ENCODE data around the gene TCHHL1.

- TF ChIP-seq, protein P1, sequence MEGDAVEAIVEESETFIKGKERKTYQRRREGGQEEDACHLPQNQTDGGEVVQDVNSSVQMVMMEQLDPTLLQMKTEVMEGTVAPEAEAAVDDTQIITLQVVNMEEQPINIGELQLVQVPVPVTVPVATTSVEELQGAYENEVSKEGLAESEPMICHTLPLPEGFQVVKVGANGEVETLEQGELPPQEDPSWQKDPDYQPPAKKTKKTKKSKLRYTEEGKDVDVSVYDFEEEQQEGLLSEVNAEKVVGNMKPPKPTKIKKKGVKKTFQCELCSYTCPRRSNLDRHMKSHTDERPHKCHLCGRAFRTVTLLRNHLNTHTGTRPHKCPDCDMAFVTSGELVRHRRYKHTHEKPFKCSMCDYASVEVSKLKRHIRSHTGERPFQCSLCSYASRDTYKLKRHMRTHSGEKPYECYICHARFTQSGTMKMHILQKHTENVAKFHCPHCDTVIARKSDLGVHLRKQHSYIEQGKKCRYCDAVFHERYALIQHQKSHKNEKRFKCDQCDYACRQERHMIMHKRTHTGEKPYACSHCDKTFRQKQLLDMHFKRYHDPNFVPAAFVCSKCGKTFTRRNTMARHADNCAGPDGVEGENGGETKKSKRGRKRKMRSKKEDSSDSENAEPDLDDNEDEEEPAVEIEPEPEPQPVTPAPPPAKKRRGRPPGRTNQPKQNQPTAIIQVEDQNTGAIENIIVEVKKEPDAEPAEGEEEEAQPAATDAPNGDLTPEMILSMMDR (IDR thresholded peaks at IDR 0.05; ENCODE audit: insufficient read depth, low read length), result no peak
- no peak for TF ChIP-seq GABPA (IDR thresholded peaks at IDR 0.05; ENCODE audit: low read depth)
- no peak for TF ChIP-seq POLR2AphosphoS5 (IDR thresholded peaks at IDR 0.05; ENCODE audit: low read depth)
- TF ChIP-seq SPI1 (IDR thresholded peaks at IDR 0.05; ENCODE audit: borderline replicate concordance, low read depth), result no peak
Observed at GRCh38 chr1:152086760-152087159, 2.1 kb downstream of the TCHHL1 start.
